ENCODE results near the gene NPFF.

NPFF gene

DNA sequence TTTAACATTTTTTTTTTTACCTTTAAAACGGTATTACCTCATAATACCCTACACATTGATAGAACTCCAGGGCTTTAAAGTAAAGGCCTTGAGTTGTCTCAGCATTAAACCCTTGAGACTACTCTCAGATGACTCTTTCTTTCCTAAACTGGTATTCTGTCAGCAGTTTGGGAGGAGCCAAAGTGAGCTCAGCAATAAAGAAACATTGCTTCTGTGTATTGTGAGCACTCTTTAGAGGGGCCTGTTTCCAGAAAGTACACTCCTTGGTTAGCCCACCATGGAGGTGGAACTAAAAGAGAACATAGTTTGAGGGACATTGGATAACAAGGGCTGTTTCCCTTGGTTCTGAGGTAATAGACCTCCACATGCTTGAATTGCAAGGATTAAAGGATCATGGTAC is 28.4 kb downstream of the NPFF start:
- Histone ChIP-seq H3K4me3 (ENCODE audit: low read length) (no peak overlapping the region), H3K4me1 (ENCODE audit: control insufficient read depth, insufficient read depth, low read length) (no peaks in the 10 kb centered on the region), H3K27ac (ENCODE audit: low read depth, low read length) (no peak overlapping the region), H3K36me3 (ENCODE audit: control insufficient read depth, insufficient read depth, low read length) (peaks cover 59% of the 10 kb centered on the region), H3K27me3 (ENCODE audit: control insufficient read depth, insufficient read depth, low read length) (no peaks in the 10 kb centered on the region), H3K9ac (ENCODE audit: low read length) (no peak overlapping the region)

DNA sequence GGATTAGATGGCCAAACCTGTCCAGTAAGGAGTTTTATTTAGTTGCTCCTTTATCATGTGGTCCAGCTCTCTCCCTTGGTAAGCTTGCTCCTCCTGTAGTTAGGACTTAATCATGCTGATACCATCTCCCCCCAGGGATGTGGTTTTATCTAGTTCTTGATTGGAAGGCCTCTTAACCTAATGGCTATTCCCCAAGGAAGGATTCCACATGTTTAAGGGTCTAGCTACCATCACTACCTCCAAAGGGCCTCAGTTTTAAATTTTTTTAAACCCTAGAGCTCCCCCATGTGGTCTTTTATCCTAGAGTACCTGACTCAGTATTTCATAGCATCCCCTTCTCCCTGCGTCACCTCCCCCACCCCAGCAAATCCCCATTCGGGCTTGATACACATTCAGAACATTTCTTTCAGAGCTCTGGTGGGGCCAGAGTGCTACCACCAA is 30.5 kb downstream of the NPFF start:
- Histone ChIP-seq H3K27ac (ENCODE audit: low read depth, low read length) (no peak overlapping the region), H3K4me1 (ENCODE audit: control insufficient read depth, insufficient read depth, low read length) (no peaks in the 10 kb centered on the region), H3K9ac (ENCODE audit: low read length) (no peak overlapping the region), H3K27me3 (ENCODE audit: control insufficient read depth, insufficient read depth, low read length) (no peaks in the 10 kb centered on the region), H3K36me3 (ENCODE audit: control insufficient read depth, insufficient read depth, low read length) (peaks cover 55% of the 10 kb centered on the region), H3K4me3 (ENCODE audit: low read length) (no peak overlapping the region)

DNA sequence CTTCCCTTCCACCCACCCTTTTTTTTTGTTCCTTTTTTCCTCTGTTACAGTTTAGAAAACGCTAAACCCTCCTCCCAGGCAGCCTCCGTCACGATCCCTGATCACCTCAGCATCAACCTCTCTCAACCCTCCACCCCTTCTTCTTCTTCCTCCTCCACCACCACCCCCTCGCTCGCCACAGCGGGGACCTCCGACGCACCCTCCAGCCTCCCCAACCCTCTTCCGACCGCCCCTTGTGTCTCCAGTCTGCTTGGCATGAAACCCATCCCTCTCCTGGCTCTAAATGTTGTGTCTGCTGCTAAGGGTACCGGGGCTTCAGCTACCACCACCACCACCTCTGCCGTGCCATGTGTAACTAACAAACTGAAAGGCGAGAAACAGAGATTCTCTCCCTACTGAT is 32.5 kb downstream of the NPFF start:
- Histone ChIP-seq H3K27ac (ENCODE audit: low read depth, low read length) (no peak overlapping the region), H3K36me3 (ENCODE audit: control insufficient read depth, insufficient read depth, low read length) (peaks cover 51% of the 10 kb centered on the region), H3K27me3 (ENCODE audit: control insufficient read depth, insufficient read depth, low read length) (no peaks in the 10 kb centered on the region), H3K9ac (ENCODE audit: low read length) (no peak overlapping the region), H3K4me1 (ENCODE audit: control insufficient read depth, insufficient read depth, low read length) (no peaks in the 10 kb centered on the region), H3K4me3 (ENCODE audit: low read length) (no peak overlapping the region)

DNA sequence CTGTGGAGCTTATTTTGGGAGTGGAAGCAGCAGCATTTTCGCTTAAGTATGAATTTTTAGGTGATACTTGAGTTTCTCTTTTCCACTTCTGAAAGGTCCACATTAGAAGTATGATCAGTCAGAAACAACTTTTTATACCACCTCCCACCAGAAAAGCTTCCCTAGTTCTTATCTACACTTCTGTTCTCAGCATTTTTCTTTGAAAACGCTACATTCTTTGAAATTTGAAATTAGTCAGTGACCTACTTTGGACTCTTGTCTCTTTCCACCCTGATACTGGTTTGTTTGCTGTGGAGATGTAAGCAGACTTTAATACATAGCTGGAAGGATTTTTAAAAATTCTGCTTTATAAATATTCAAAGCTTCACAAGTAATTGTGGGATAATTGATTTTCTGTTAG is 33.2 kb downstream of the NPFF start:
- no peak overlapping the region for H3K9ac ChIP-seq (ENCODE audit: low read length)
- no peak overlapping the region for H3K4me3 ChIP-seq (ENCODE audit: low read length)
- no peaks in the 10 kb centered on the region for H3K27me3 ChIP-seq (ENCODE audit: control insufficient read depth, insufficient read depth, low read length)
- no peaks in the 10 kb centered on the region for H3K4me1 ChIP-seq (ENCODE audit: control insufficient read depth, insufficient read depth, low read length)
- H3K27ac ChIP-seq (ENCODE audit: low read depth, low read length), result no peak overlapping the region
- H3K36me3 ChIP-seq (ENCODE audit: control insufficient read depth, insufficient read depth, low read length), result peaks cover 52% of the 10 kb centered on the region

DNA sequence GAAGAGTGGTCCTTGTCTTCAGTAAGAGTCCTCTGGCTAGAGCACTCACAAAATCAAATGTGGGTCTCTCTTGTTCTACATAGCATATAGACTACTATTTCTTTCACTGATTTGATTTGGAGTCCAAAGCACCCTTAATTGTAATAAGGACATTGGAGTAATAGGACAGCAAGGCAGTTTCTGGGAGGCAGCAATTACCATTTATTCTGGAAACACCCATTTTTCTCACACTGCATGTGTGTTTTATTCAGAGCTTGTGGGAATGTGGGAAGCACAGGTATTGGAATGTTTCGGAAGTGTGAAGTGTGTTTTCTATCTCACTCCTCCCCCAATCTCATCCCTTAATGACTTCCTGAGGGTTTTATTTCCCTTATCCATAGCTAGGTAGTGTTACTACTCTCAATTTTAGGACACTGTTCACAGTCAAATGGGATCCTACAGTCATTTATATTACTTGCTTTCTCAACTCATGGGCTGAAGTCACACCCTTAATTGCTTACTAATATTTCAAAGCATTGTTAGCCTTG is 35.2 kb downstream of the NPFF start:
- peaks cover 60% of the 10 kb centered on the region for H3K36me3 ChIP-seq (ENCODE audit: control insufficient read depth, insufficient read depth, low read length)

DNA sequence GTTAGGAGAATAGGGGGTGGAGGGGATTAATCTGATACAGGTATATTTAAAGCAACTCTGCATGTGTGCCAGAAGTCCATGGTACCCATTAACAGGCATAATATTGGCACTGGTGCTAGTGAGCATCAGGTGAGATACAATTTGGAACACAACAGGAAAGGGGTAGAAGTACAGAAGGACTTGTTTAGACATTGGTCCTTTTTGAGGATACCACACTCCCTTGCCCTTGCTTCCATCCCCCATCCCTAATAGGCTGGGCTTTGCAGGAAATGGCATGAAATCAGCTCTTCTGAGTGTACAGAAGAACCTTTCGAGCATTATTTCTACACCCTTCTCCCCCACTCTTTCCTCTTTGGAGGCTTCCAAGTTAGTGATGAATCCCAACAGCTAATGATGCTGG is 39.0 kb downstream of the NPFF start:
- Histone ChIP-seq H3K27ac (ENCODE audit: low read depth, low read length) (no peak overlapping the region), H3K9ac (ENCODE audit: low read length) (no peak overlapping the region), H3K27me3 (ENCODE audit: control insufficient read depth, insufficient read depth, low read length) (no peaks in the 10 kb centered on the region), H3K36me3 (ENCODE audit: control insufficient read depth, insufficient read depth, low read length) (peaks cover 70% of the 10 kb centered on the region), H3K4me1 (ENCODE audit: control insufficient read depth, insufficient read depth, low read length) (no peaks in the 10 kb centered on the region), H3K4me3 (ENCODE audit: low read length) (no peak overlapping the region)

More for the DNA sequence above, 35.2 kb downstream of the NPFF start:
- no peaks in the 10 kb centered on the region for H3K4me1 ChIP-seq (ENCODE audit: control insufficient read depth, insufficient read depth, low read length)
- H3K9ac ChIP-seq (ENCODE audit: low read length), result no peak overlapping the region
- H3K4me3 ChIP-seq (ENCODE audit: low read length), result no peak overlapping the region
- no peak overlapping the region for H3K27ac ChIP-seq (ENCODE audit: low read depth, low read length)
- no peaks in the 10 kb centered on the region for H3K27me3 ChIP-seq (ENCODE audit: control insufficient read depth, insufficient read depth, low read length)

DNA sequence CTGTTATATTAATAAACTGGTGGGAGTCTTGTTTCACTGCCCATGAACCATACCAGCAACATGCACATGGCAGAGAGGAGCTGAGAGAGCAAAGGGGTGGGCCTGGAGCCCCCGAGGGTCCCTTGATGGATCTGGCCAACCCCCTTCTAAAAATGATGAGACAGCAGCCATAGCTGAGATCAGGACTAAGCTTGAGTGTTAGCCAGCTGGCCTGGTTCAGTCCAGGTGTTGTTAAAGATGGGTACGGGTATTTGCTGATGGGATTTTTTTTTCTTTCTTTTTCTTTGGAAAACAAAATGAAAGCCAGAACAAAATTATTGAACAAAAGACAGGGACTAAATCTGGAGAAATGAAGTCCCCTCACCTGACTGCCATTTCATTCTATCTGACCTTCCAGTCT is 39.4 kb downstream of the NPFF start:
- Histone ChIP-seq H3K4me3 (ENCODE audit: low read length) (no peak overlapping the region), H3K4me1 (ENCODE audit: control insufficient read depth, insufficient read depth, low read length) (no peaks in the 10 kb centered on the region), H3K9ac (ENCODE audit: low read length) (no peak overlapping the region), H3K36me3 (ENCODE audit: control insufficient read depth, insufficient read depth, low read length) (peaks cover 74% of the 10 kb centered on the region), H3K27me3 (ENCODE audit: control insufficient read depth, insufficient read depth, low read length) (no peaks in the 10 kb centered on the region), H3K27ac (ENCODE audit: low read depth, low read length) (no peak overlapping the region)

DNA sequence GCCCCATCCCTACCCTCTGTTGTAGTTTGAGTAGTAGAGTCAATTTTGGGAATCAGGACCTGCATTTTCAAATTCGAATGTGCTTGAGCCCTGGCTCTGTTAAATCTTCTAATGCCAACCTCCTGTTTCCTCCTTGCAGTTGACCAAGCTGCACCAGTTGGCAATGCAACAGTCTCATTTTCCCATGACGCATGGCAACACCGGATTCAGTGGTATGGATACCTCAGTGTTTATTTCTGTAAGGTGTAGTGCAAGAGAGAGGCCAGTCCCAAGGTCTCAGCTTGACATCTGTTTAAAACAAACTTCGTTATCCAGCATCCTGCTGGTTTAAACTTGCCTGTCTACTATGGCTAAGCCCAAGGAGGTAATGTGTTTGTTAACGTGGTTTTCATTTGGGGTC is 40.2 kb downstream of the NPFF start:
- no peak overlapping the region for H3K9ac ChIP-seq (ENCODE audit: low read length)
- H3K27me3 ChIP-seq (ENCODE audit: control insufficient read depth, insufficient read depth, low read length), result no peaks in the 10 kb centered on the region
- no peaks in the 10 kb centered on the region for H3K4me1 ChIP-seq (ENCODE audit: control insufficient read depth, insufficient read depth, low read length)
- peaks cover 79% of the 10 kb centered on the region for H3K36me3 ChIP-seq (ENCODE audit: control insufficient read depth, insufficient read depth, low read length)
- no peak overlapping the region for H3K27ac ChIP-seq (ENCODE audit: low read depth, low read length)
- H3K4me3 ChIP-seq (ENCODE audit: low read length), result no peak overlapping the region

DNA sequence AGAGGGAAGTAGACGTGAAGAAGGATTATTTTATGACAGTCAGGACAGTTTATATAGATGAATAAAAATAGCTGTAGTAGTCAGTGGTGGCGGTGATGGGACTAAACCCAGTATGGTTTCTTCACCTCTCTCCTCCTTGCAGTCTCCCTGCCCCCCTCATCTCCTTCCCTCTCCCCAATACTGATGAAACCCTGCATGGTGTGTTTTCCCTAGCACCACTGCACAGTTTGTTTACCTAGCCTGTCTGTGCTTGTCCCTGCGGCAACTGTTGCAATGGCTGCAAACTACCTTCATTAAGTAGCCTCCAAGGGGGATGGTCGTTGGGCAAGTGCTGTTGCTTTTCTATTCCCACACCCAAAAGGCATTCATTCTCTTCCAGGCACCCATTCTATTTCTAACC is 40.6 kb downstream of the NPFF start:
- no peaks in the 10 kb centered on the region for H3K4me1 ChIP-seq (ENCODE audit: control insufficient read depth, insufficient read depth, low read length)
- H3K27ac ChIP-seq (ENCODE audit: low read depth, low read length), result no peak overlapping the region
- H3K9ac ChIP-seq (ENCODE audit: low read length), result no peak overlapping the region
- H3K4me3 ChIP-seq (ENCODE audit: low read length), result no peak overlapping the region
- no peaks in the 10 kb centered on the region for H3K27me3 ChIP-seq (ENCODE audit: control insufficient read depth, insufficient read depth, low read length)
- peaks cover 79% of the 10 kb centered on the region for H3K36me3 ChIP-seq (ENCODE audit: control insufficient read depth, insufficient read depth, low read length)

DNA sequence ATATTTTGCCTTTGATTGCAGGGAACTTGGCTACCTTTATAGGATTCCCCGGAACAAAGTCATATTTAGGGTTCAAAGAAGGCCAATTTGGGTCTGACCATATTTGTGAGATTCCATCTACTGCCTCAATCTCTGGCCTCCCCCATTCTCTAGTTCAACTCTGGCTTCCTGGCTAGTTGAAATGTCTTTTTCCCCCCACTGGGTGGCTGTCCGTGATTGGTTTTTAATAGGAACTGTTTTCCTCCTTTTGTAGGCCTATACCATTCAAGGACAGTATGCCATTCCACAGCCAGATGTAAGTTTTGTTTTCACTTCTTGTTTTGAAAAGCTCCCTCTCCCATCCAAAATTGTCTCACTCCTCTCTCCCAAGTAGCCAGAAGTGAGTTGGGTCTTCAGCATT is 41.6 kb downstream of the NPFF start:
- Histone ChIP-seq H3K9ac (ENCODE audit: low read length) (no peak overlapping the region), H3K27me3 (ENCODE audit: control insufficient read depth, insufficient read depth, low read length) (no peaks in the 10 kb centered on the region), H3K27ac (ENCODE audit: low read depth, low read length) (no peak overlapping the region), H3K36me3 (ENCODE audit: control insufficient read depth, insufficient read depth, low read length) (peaks cover 86% of the 10 kb centered on the region), H3K4me1 (ENCODE audit: control insufficient read depth, insufficient read depth, low read length) (no peaks in the 10 kb centered on the region), H3K4me3 (ENCODE audit: low read length) (no peak overlapping the region)

DNA sequence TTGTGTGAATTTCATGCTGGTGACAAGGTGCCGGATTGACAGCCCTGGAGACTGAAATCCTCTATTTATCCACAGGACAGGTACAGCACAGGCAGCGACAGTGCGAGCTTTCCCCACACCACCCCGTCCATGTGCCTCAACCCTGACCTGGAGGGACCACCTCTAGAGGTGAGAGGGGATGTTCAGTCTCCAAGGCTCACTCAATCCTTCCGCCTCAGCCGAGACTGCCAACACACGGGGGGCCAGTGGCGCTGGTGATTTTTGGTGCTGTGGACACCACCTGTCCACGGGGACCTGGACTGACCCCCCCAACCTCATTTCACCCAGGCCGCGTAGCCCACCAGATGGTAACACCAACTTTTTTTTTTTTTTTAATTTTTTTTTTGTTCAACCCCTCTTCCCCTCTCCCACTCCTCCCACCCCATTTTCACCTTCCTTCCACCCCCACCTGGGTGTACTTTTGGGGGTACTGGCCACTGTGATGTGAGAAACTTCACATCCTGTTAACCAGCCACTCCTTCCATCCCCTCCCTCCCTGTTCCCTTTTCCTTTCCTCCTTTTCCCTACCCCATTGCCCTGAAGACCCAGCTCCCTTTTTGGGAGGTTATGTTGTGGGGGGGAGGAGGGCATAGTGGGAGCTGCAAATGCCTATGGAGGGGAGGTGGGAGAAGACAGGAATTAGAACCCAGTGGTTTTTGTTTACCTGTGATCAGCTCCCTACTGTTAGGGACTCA is 42.4 kb downstream of the NPFF start:
- H3K9ac ChIP-seq (ENCODE audit: low read length), result no peak overlapping the region
- H3K27me3 ChIP-seq (ENCODE audit: control insufficient read depth, insufficient read depth, low read length), result no peaks in the 10 kb centered on the region
- H3K4me1 ChIP-seq (ENCODE audit: control insufficient read depth, insufficient read depth, low read length), result no peaks in the 10 kb centered on the region
- H3K36me3 ChIP-seq (ENCODE audit: control insufficient read depth, insufficient read depth, low read length), result peaks cover 89% of the 10 kb centered on the region
- no peak overlapping the region for H3K4me3 ChIP-seq (ENCODE audit: low read length)
- no peak overlapping the region for H3K27ac ChIP-seq (ENCODE audit: low read depth, low read length)

DNA sequence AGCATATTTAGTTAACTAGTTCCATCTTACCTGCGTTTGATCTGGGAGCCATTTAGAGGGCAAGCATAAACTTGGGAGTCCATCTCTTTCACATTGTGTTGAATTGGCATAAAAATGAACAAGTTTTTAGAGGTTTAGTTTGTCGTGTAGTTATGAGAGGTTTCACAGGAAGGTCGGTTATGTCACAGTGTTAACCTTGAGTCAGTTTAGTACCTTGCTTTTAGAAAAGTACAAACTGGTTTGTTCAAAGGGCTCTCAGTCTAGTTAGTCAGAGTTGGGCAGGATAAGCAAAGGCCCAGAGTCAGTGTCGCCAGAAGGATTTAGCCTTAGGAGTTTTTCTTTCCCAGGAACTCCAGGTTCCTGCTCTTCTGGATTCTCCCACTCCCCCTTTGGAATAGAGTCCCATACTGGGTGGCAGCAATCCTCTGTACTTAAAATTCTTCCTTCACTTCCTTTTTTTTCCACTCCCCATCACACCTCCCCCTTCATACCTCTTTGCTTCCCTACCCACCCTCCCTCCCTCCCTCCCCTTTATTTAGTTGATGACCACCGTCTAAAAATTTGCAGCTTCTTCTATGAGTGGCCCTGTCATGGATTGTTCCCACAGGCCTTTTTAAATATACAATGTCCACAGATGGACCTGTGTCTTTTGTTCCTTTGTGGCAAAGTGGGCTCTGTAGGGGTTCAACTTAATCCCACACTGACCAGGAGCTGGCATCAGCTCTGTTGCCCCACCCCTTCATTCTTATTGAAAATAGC is 43.3 kb downstream of the NPFF start:
- H3K27ac ChIP-seq (ENCODE audit: low read depth, low read length), result no peak overlapping the region
- H3K36me3 ChIP-seq (ENCODE audit: control insufficient read depth, insufficient read depth, low read length), result peaks cover 86% of the 10 kb centered on the region
- H3K9ac ChIP-seq (ENCODE audit: low read length), result no peak overlapping the region
- no peaks in the 10 kb centered on the region for H3K4me1 ChIP-seq (ENCODE audit: control insufficient read depth, insufficient read depth, low read length)
- no peak overlapping the region for H3K4me3 ChIP-seq (ENCODE audit: low read length)
- H3K27me3 ChIP-seq (ENCODE audit: control insufficient read depth, insufficient read depth, low read length), result no peaks in the 10 kb centered on the region

All from rectal smooth muscle tissue (tissue), 1 donor.